GM18507 (cell line): ENCODE measurements around the gene IQGAP1.

Experiments
- DNase-seq: peaks from one replicate; pipeline ENCODE4 v3.0.0; 2011; ENCODE audit warnings: low read depth; ENCODE audit not compliant: insufficient read length; ENCODE audit errors: extremely low spot score
- FAIRE-seq: peaks from 2 replicates; lab custom pipeline; 2011; peaks lifted over from hg19 to GRCh38; lab: Jason Lieb, UNC

IQGAP1 gene

DNA sequence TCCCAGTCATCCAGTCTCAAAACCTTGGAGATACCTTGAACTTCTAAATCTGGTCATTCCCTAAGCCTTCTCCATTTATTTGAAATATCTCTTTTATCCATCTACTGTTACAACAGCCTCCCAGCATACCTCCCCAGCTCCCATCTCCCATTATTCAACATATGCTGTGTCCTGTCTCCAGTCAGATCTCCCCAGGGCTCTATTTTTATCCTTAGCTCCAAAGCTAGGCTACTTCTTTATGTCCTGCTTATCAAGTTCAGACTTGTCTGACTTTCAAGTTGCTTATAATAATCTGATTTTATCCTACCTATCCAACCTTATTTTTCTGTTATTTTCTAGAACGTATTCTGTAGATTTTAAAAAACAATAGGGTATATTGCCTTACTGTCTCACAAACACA, 44.2 kb downstream of the IQGAP1 start:
- DNase-seq: no peak
- FAIRE-seq: no peak

- no peak for FAIRE-seq
- no peak for DNase-seq
Measured at GRCh38 chr15:90435652-90436337, 47.8 kb downstream of the IQGAP1 start.

DNA sequence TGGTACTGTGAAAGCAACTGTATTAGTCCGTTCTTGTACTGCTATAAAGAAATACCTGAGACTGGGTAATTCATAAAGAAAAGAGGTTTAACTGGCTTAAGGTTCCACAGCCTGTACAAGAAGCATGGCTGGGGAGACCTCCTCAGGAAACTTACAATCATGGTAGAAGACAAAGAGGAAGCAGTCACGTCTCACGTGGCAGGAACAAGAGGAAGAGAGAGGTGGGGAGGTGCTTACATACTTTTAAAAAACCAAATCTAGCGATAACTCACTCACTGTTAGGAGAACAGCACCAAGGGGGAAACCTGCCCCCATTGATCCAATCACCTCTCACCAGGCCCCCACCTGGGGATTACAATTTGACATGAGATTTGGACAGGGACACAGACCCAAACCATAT, 48.9 kb downstream of the IQGAP1 start:
- no peak for DNase-seq
- no peak for FAIRE-seq

- FAIRE-seq (no peak), DNase-seq (no peak)
Measured at GRCh38 chr15:90437516-90437915, 49.5 kb downstream of the IQGAP1 start.

- DNase-seq: no peak
- no peak for FAIRE-seq
Measured at GRCh38 chr15:90439946-90440345, 51.9 kb downstream of the IQGAP1 start.

DNA sequence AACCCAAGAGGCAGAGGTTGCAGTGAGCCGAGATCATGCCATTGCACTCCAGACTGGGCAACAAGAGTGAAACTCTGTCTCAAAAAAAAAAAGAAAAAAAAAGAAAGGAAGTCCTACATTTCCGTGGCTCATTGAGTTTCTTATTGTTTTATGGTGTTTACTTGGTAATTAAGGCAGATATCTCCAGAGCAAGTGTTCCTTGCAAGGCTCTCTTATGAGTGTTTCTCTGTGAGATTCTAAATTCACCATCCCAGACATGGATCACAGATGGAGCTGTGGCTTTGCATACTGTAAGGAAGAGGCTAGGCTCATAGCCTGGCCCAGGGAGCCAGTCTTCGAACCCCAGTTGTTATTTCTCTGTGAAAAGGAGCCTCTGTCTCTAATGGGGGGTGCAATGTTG, 53.0 kb downstream of the IQGAP1 start:
- DNase-seq (no peak), FAIRE-seq (no peak)

DNA sequence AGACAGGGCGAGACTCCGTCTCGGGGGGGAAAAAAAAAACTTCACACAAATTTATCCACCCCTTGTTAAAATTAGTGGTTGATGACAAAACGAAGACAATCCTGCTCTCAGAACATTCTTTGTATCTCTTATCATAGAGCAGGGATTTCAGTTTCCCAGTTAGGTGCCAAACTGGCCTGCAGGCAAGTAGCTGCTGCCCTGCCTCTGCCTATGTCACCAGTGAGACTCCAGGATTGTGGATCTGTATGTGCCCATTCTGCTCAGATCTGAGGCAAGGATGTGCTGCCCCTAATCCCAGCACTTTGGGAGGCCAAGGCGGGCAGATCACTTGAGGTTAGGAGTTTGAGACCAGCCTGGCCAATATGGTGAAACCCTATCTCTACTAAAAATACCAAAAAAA, 54.4 kb downstream of the IQGAP1 start:
- no peak for DNase-seq
- no peak for FAIRE-seq

- DNase-seq (no peak), FAIRE-seq (no peak)
Measured at GRCh38 chr15:90449206-90449735, 61.2 kb downstream of the IQGAP1 start.

GRCh38 chr15:90451053-90451850, 63.2 kb downstream of the IQGAP1 start:
- no peak for FAIRE-seq
- DNase-seq: no peak

GRCh38 chr15:90456236-90456635, 68.2 kb downstream of the IQGAP1 start:
- FAIRE-seq: no peak
- DNase-seq: no peak

GRCh38 chr15:90458061-90458460, 70.0 kb downstream of the IQGAP1 start:
- DNase-seq: no peak
- FAIRE-seq: no peak

GRCh38 chr15:90459368-90459767, 71.3 kb downstream of the IQGAP1 start:
- FAIRE-seq (no peak), DNase-seq (no peak)

GRCh38 chr15:90460142-90460824, 72.2 kb downstream of the IQGAP1 start:
- DNase-seq: no peak
- FAIRE-seq: no peak

DNA sequence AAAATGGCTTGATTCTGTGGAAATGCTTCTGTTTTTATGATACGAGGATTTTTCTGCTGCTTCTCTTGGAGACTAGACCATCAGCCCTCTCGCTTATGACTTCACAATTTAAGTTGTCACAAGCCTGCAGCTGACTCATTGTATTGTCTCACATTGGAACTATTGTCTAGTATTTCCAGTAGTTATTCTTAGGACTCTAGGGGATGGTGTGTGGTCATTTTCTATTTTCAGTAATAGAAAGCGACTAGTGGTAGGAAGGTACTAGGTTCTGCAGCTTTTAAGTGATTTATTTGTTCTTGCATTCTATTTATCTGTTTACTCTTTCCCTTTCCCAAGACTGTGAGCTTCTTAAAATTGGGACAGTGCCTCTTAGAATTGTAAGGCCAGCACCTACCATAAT, 75.3 kb downstream of the IQGAP1 start:
- no peak for DNase-seq
- FAIRE-seq: no peak

DNA sequence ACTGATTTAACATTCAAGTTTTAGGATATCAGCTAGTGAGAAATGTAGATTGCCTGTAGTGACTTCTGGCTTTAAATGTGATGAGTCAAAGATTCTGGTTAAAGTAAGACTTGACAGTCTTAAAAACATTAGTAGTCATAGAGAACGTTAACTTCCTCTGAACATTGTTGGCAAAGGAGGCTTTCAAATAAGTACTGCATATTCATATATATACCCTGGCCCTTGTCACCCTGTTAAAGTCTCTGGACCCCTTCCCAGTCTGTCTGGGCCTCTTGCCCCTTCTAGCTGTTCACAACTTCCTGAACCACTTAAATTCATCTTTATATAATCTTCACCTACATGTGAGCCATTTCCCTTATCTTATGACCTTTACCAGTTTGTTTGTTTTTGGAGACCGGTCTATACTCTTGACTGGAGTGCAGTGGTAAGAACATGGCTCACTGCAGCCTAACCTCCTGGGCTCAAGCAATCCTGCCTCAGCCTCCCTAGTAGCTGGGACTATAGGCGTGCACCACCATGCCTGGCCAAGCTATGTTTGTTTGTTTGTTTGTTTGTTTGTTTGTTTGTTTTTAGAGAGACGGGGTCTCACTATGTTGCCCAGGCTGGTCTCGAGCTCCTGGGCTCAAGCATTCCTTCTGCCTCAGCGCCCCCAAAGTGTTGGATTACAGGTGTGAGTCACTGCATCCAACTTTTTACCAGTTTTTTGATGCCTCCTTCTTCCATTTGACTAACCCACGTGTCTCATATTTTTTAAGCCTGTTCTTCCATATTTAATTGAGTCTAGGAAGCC, 77.3 kb downstream of the IQGAP1 start:
- FAIRE-seq (no peak), DNase-seq (no peak)

DNA sequence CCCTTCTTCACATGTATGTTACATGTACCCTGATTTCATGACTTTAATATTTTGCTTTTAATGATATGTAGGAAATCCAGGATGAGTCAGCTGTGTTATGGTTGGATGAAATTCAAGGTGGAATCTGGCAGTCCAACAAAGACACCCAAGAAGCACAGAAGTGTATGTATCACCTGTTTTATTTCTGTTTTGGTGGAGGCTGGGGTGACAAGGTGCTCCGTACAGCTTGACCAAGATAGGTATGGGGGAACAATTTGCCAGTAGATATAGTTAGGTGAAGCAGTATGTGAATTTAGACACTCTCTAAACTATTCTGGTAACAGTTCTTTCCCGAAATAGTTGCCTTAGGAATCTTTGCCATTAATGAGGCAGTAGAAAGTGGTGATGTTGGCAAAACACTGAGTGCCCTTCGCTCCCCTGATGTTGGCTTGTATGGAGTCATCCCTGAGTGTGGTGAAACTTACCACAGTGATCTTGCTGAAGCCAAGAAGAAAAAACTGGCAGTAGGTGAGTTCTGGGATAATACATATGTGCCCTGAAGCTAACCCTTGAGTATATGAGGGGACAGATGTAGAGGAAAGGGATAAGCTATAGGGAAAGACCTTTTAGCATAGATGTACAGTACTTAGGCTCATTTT, 78.0 kb downstream of the IQGAP1 start:
- DNase-seq (no peak), FAIRE-seq (no peak)

GRCh38 chr15:90469723-90470122, 81.7 kb downstream of the IQGAP1 start:
- DNase-seq (no peak), FAIRE-seq (no peak)

- no peak for DNase-seq
- FAIRE-seq: no peak
Measured at GRCh38 chr15:90470453-90470852, 82.4 kb downstream of the IQGAP1 start.

DNA sequence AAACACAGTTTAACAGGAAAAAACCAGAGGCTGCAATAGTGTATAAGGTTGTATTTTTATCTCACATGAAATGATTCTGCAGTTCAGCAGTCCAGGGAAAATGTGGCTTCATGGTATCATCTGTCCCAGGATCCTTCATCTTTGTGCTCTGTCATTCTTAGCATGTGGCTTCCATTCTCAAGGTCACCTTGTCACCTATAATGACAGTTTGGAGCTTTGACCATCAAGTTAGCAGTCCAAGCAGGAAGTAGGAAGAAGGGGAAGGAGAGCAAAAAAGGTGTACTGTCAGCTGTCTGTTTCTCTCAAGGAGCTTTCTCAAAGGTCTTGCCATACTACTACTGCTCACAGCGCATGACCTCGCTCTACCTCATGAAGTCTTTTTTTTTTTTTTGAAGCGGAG, 83.1 kb downstream of the IQGAP1 start:
- DNase-seq: no peak
- FAIRE-seq: no peak
